GM19099 (cell line): ENCODE measurements around the gene NEU4.

ENCODE experiments used
- POLR2A ChIP-seq: IDR thresholded peaks from 3 replicates; pipeline ENCODE4 v1.6.1; 2011; ENCODE audit warnings: low read depth; ENCODE audit not compliant: insufficient read length; ENCODE audit errors: extremely low read depth

The NEU4 gene

DNA sequence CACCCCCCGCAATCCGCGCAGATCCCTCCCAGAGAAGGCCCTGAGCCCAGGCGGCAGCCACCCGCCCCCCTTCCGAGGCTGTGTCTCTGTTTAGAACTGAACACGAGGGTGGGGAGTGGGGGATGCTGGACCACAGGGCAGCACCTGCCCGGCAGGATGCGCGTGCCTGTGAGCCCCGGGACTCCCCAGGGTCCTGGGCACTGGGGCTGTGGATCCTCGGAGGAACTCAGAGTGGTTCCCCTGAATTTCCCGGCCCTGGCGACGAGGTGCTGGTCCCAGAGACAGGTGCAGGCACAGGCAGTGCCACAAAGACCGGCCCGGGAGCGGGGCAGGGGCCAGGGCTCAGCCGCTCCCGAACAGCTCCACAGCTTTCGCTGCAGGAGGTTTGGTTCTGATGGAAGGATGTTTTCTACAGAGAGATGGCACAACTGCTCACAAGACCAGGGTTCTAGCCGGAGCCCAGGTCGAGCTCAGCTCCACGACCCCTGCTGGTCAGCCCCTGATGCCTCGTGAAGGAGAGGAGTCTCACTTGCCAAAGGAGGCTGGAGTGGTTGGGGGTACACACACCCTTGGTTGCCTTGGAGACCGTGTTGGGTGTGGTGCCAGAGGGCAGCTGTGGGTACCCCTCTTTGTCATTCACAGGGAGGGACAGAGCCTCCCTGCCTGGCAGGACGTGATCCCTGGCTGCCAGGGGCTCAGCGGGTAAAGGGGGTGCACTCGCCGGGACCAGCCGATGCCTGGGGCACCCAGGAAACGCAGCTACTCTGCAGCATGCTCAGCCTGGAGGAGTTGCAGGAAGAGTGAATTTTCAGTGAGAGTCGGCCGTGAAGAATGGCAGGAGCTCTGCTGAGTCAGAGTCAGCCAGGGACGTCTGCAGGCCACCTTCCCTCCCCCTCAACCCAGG, 4.4 kb upstream of the NEU4 start:
- TF ChIP-seq POLR2A, result no peak

DNA sequence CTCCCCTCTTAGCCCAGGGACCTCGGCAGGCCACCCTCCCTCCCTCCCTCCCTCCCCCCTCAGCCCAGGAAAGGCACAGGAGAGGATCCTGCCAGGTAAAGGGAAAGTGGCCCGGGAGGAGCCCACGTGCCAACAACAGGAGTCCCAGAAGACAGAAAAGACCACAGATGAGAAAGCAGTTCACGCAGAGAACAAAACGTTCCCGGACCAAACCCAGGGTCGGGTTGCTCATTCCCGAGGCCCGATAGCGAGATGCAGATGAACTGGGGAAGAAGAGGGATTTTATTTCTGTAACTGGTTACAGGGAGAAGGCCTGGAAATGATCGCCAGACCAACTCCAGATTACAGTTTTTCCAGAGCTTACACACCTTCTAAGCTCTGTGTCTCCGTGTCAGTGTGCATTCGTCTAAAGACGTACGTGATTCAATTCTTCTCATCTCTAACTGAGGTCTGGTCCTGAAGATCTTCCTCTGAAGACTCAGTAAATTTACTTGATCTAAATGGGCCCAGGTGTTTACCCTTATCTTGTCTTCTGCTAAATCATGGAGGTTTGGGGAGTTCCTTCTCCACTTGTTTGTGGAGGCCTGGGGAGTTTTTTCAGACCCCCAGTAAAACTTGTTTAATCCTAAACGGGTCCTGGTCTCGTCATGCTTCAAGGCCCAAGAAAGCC, 807 bp upstream of the NEU4 start:
- TF ChIP-seq POLR2A, result no peak

DNA sequence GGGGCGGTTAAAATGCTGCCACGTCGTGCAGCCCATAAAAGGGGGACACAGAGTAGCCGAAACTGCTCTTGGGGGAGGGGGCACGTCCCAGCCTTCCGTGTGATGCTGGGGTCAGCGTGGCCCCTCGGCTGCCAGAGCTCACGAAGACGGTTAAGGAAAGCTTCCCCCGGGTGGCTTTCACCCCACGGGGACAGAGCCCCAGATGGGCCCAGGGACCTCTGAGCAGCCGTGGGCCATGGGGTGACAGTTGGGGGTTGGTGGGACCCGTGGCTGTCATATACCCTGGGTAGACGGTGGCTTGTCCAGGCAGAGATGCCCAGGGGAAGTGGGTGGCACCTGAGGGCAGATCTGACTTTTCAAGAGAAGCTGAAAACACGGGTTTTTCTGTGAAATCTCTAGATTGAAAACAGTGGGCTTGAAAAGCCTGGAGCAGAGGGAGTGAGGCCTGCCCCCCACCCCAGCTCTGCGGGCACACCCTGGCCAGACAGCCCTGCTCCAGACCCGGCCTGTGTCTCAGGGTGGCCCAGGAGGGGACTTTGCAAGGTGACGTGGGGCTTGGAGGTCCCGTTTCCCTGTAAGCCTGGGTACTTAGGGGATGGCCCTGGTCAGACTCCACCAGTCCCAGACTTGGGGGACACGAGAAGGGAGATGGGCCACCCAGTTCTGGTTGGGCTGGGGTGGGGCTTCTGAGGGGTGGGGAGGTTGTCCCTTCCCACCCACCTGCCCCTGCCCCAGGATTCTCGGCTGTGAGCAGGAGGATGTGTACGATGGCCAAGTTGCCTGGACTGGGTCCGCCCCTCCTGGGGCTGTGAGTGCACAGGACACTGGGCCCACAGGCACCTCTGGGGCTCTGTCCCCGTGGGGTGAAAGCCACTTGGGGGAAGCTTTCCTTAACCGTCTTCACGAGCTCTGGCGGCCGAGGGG, 652 bp downstream of the NEU4 start:
- no peak for TF ChIP-seq POLR2A

DNA sequence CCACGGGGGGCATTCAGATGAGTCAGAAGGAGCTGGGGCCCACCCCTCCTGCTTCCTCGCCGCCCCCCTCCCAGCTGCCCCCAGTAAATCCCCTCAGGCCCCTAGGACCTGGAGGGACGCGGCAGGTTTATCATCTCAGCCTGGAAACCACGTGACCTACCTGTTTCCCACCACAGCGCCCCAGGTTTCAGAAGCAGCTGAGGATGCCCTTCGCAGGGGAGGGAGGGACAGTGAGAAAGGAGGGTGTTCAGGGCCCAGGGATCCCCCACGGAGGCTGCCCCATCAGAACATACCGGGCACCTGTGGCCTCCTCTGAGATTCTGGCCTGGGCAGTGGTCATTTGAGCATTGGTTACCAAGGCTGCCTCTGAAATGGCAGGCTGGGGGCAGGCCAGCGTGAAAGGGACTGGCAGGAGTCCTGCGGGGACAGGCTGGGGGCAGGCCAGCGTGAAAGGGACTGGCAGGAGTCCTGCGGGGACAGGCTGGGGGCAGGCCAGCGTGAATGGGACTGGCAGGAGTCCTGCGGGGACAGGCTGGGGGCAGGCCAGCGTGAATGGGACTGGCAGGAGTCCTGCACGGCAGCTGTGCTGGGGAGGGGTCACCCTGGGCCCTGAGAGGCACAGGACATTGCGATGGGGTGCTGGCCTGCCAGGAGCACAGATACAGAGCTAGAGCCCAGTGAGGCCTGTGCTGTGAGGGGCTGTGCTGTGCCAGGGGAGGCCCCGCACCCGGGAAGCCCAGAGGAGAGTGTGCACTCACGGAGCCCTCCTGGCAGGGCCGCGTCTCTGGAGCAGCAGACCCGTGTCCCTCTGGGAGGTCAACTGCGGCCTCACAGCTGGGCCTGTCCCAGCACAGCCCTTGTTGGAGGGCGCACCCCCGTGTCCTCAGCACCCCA, 1.6 kb downstream of the NEU4 start:
- no peak for TF ChIP-seq POLR2A

DNA sequence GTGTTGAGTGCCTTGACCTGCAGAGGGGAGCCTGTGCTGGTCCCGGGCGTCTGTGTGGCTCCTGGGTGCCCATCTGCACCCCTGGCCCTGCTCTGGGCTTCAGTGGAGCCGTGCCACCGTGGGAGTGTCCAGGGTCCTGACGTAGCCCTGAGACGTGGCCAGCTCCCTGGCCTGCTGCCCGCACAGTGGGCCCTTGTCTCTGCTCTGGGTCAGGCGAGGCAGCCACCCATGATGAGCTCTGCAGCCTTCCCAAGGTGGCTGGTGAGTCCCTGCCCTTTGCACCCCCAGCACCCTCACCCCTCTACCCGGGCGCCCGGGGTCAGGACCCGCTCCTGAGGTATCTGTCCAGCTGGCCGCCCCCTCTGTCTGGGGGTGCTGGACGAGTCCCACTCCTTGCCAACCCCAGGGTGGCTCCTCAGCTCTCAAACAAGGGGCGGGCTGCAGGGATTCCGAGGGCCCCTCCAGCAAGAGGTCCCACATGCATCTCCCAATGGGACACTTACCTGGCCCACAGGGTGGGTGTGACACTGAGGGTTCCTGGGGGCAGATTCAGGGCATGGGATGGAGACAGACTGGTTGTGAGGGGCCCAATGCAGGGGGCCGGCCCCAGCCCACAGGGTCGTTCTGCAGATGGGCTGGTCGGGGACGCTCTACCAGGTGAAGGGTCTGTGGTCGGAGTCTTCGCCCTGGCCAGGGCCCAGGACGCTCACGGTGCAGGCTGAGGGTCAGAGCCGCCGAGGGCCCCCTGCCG, 2.4 kb downstream of the NEU4 start:
- TF ChIP-seq POLR2A, result no peak

DNA sequence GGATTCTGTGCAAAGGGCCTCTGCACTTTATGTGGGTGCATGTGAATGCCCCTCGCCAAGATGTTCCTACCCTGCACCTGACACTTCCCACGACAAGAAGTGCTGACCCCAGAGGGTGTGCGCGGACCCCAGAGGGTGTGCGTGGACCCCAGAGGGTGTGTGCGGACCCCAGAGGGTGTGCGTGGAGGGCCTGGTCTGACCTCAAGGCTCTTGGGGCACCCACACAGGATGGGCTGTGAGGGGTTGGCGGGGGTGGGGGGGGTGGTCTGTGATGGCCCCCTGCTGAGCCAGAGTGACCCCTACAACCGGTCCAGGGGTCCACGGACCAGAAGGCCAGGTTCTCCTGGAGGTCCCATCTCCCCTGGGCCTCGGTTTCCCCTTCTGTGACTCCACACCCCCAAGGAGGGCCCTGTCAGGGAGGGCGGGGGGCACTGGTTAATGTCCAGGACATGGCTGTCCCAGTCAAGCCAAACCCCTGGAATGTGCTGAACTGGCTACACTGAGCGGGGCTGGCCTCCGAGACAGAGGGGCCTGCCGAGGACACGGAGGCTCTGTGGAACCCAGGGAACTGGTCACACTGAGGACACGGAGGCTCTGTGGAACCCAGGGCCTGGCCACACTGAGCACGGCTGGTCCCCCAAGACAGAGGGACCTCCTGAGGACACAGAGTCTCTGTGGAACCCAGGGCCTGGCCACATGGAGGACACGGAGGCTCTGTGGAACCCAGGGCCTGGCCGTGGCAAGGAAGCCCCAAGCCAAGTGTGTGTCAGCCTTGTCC, 3.1 kb downstream of the NEU4 start:
- TF ChIP-seq POLR2A, result no peak

DNA sequence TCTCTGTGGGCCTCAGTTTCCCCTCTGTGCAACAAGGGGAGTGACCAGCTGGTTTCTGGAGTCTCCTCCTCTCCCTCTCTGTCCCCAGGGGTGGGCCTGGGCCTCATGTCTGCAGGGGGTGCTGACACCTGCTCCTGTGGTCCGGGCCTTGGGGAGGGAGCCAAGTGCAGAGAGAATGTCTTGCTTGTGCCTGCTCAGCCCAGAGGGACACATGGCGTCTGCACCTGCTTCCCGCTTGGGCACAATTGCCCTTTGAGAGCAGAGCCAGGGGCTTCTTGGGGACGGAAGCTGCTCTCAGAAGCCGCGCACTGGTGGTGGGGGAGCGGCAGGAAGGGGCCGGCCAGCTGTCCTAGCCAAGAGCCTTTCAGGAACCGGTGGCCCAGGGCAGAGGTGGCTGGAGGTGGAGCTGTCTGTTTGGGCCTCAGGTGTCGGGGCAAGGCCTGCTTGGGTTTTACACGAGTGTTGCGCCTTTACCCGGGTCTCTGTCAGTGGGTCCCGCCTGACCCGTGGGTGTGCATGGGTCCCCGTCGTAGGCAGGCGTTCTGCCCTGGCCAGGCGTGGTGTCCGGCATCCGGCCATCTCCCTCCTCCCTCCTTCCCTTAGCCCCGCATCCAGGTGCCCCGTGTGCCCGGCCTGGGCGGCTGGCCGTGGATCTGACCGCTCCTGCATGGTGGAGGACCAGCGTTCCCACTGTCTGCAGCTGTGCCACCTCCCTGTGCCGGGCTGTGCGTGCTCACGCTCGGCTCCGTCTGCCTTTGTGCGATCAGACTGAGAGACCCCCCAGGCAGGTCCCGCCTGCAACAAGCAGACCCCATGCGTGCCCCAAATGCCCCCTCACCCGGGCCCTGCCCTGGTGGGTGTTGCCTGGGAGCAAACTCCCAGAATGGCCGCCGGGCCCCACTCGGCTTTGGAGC, 4.0 kb downstream of the NEU4 start:
- TF ChIP-seq POLR2A, result no peak

DNA sequence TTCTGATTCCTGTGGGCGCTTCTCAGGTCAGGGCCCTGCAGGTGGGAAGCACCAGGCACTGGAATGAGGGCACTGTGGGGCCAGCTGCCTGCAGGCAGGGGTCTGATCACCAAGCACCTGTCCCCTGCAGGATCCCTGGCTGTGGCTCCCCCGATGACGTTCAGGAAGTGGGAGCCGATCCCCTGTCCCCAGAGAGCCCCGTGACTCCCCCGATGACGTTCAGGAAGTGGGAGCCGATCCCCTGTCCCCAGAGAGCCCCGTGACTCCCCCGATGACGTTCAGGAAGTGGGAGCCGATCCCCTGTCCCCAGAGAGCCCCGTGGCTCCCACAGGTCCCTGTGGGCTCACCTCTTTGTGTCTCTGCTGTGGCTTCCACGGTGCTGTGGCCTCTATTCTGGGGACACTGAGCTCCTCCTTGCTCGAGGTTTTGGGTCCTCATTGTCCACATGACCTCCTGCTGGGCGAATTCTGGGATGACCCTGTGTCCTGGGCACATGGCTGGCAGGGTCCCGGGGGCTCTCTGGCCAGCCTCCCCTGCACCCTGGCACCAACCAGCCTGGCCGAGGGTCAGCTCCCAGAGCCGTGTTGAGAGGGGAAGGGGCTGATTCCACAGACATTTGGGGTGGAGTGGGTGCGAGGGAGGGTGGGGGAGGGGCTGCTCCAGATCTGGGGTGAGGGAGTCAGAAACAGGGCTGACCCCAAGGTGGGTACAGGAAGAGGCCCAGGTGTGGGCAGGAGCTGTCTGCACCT, 4.8 kb downstream of the NEU4 start:
- no peak for TF ChIP-seq POLR2A

DNA sequence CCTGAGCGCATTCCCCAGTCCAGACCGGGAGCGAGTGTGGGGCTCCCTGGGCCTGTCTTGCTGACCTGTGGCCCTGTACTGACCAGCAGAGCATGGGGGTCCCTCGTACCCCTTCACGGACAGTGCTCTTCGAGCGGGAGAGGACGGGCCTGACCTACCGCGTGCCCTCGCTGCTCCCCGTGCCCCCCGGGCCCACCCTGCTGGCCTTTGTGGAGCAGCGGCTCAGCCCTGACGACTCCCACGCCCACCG, 5.3 kb downstream of the NEU4 start:
- TF ChIP-seq POLR2A, result no peak

DNA sequence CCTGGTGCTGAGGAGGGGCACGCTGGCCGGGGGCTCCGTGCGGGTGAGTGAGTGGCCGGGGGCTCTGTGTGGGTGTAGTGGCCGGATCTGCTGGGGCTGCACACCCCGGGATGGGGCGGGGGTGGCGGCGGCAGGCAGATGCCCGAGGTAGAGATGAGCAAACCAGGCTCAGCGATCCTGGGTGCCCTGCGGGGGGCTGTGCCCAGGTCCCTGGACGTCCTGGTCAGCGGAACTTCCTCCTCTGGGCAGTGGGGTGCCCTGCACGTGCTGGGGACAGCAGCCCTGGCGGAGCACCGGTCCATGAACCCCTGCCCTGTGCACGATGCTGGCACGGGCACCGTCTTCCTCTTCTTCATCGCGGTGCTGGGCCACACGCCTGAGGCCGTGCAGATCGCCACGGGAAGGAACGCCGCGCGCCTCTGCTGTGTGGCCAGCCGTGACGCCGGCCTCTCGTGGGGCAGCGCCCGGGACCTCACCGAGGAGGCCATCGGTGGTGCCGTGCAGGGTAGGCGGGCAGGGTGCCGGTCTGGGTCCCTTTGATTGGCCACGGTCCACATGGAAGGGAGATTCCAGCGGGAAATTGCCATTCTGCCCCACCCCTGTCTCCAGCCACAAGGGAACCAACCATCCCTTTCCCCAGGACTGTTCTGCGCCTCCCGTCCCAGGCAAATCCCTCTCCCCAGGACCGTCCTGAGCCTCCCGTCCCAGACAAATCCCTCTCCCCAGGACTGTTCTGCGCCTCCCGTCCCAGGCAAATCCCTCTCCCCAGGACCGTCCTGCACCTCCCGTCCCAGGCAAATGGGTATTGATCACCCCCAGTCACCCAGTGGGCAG, 5.9 kb downstream of the NEU4 start:
- no peak for TF ChIP-seq POLR2A
